PC-3 (cell line): ENCODE data around the gene E2F3. TPM values are rescaled to one million over a fixed set of nuclear protein-coding genes. Genes with fewer than 3 reads are reported as not detected.

Experiments
- ATAC-seq: fragments of 200-7000 bp; cut with Tn5 transposase; 2 replicates; pipeline ENCODE4 v1.9.1; 2020; ENCODE audit warnings: mild to moderate bottlenecking, moderate library complexity
- BruUV-seq: library from RNA; stranded (reverse); fragments of 400-500 nt; replicated peaks from 2 replicates; lab custom pipeline; 2021; lab: Mats Ljungman, UMichigan
- CTCF ChIA-PET: fragments of 300-600 bp; sonication (Branson Sonifier 250); formaldehyde crosslinking; loops from one replicate; lab custom pipeline; 2022; ENCODE audit warnings: antibody characterized with exemption; lab: Charles Lee
- POLR2A ChIA-PET: fragments of 300-600 bp; sonication (Branson Sonifier 250); formaldehyde crosslinking; loops from one replicate; lab custom pipeline; 2022; ENCODE audit warnings: antibody characterized with exemption; ENCODE audit not compliant: unreplicated experiment; lab: Charles Lee
- DNase-seq: peaks from one replicate; pipeline ENCODE4 v3.0.0-alpha.2; 2015
- H2AFZ ChIP-seq: fragments of 300-600 bp; sonication (generic); 2 replicates; pipeline ENCODE4 v1.6.0; 2016; ENCODE audit warnings: antibody characterized with exemption, low read length
- H3F3A ChIP-seq: fragments of 300-600 bp; sonication (generic); one replicate; pipeline ENCODE4 v1.6.0; 2017; ENCODE audit warnings: antibody characterized with exemption, low read length, control low read depth, mild to moderate bottlenecking; ENCODE audit not compliant: unreplicated experiment
- H3K27ac ChIP-seq: fragments of 300-600 bp; sonication (generic); 2 replicates; pipeline ENCODE4 v1.5.1; 2016; ENCODE audit warnings: mild to moderate bottlenecking, low read length
- H3K27me3 ChIP-seq: fragments of 300-600 bp; sonication (generic); 2 replicates; pipeline ENCODE4 v1.6.1; 2016; ENCODE audit warnings: low read length, mixed read lengths
- H3K36me3 ChIP-seq: fragments of 300-600 bp; sonication (generic); 2 replicates; pipeline ENCODE4 v1.6.1; 2016; ENCODE audit warnings: low read depth, mixed run types, low read length, mixed read lengths
- H3K4me1 ChIP-seq: fragments of 300-600 bp; sonication (generic); 2 replicates; pipeline ENCODE4 v1.5.1; 2016; ENCODE audit warnings: low read length; ENCODE audit not compliant: insufficient read depth
- H3K4me2 ChIP-seq: fragments of 300-600 bp; sonication (generic); 2 replicates; pipeline ENCODE4 v1.6.0; 2016; ENCODE audit warnings: low read length
- H3K4me3 ChIP-seq: fragments of 300-600 bp; sonication (generic); 2 replicates; pipeline ENCODE4 v1.5.1; 2016; ENCODE audit warnings: mild to moderate bottlenecking, low read length, mixed read lengths
- H3K79me2 ChIP-seq: fragments of 300-600 bp; sonication (generic); 2 replicates; pipeline ENCODE4 v1.6.1; 2017; ENCODE audit warnings: low read length, mixed read lengths
- H3K9ac ChIP-seq: fragments of 300-600 bp; sonication (generic); 2 replicates; pipeline ENCODE4 v1.6.0; 2016; ENCODE audit warnings: mild to moderate bottlenecking, low read length
- H3K9me2 ChIP-seq: fragments of 300-600 bp; sonication (generic); replicated peaks from 2 replicates; pipeline ENCODE4 v1.6.1; 2016; ENCODE audit warnings: mixed run types, low read length, mixed read lengths
- H3K9me3 ChIP-seq: fragments of 300-600 bp; sonication (generic); 2 replicates; pipeline ENCODE4 v1.6.1; 2016; ENCODE audit warnings: low read length, mixed read lengths
- H4K20me1 ChIP-seq: fragments of 300-600 bp; sonication (generic); 2 replicates; pipeline ENCODE4 v1.6.1; 2016; ENCODE audit warnings: low read length, mixed read lengths
- CTCF ChIP-seq: fragments of 300-600 bp; sonication (generic); conservative IDR thresholded peaks from 2 replicates; pipeline ENCODE4 v1.5.1; 2017; ENCODE audit warnings: antibody characterized with exemption, low read depth, mild to moderate bottlenecking, low read length
- EZH2 ChIP-seq: fragments of 300-600 bp; sonication (generic); IDR thresholded peaks from one replicate; pipeline ENCODE4 v1.6.1; 2017; ENCODE audit warnings: antibody characterized with exemption, mild to moderate bottlenecking, low read length; ENCODE audit not compliant: unreplicated experiment
- EZH2phosphoT487 ChIP-seq: fragments of 300-600 bp; sonication (generic); IDR thresholded peaks from 2 replicates; pipeline ENCODE4 v1.6.1; 2018; ENCODE audit warnings: mild to moderate bottlenecking, antibody characterized with exemption, low read length, borderline replicate concordance
- intact Hi-C: fragments of 100-400 bp; cut with micrococcal nuclease; formaldehyde crosslinking; loops from 2 replicates; pipeline ENCODE4 v1.9.0; 2023
- total RNA-seq: library from RNA; depleted of rRNA; stranded (reverse); fragments of >200 nt; gene quantifications from 2 replicates; pipeline ENCODE4 v1.2.3, GENCODE V29; 2014

E2F3 gene
- total RNA-seq, 1 experiment from 2014 or later: 8.8 TPM

GRCh38 chr6:20481281-20481680, 79.6 kb downstream of the E2F3 start:
- no TSS peak for BruUV-seq
- no peak for TF ChIP-seq EZH2phosphoT487
- TF ChIP-seq EZH2: no peak
- TF ChIP-seq CTCF: no peak
- Histone ChIP-seq H3K9ac (no peak overlapping the region), H3K4me1 (no peaks in the 10 kb centered on the region), H3K79me2 (peaks cover 4% of the 10 kb centered on the region; the same call in 1 of the 2 replicates), H3K27me3 (no peaks in the 10 kb centered on the region), H3K27ac (no peak overlapping the region), H3F3A (no peaks in the 10 kb centered on the region), H3K36me3 (peaks cover 30% of the 10 kb centered on the region), H2AFZ (no peak overlapping the region), H3K4me2 (no peak overlapping the region), H3K4me3 (no peak overlapping the region), H4K20me1 (0 out of 2 replicates have a peak, but pooled peaks cover 3% of the 10 kb centered on the region), H3K9me2 (no peaks in the 10 kb centered on the region), H3K9me3 (no peaks in the 10 kb centered on the region)
- ChIA-PET CTCF (no interaction called here), POLR2A (no interaction called here)
- intact Hi-C loops: no loop called here
- ATAC-seq (no peak), DNase-seq (no peak)

GRCh38 chr6:20483887-20484497, 82.3 kb downstream of the E2F3 start:
- H3K36me3 ChIP-seq: peaks cover 54% of the 10 kb centered on the region
- no TSS peak for BruUV-seq

More at GRCh38 chr6:20483887-20484497, 82.3 kb downstream of the E2F3 start:
- H2AFZ ChIP-seq: no peak overlapping the region
- no peak overlapping the region for H3K4me3 ChIP-seq
- no peaks in the 10 kb centered on the region for H3K9me3 ChIP-seq
- no peak for DNase-seq
- intact Hi-C loops: no loop called here
- ChIA-PET POLR2A (no interaction called here), CTCF (interaction anchor here (0.7 kb wide), 1 partner anchor 27 kb away, joined by 4 read pairs; no protein-coding TSS in a partner anchor)
- peaks cover 7% of the 10 kb centered on the region; the same call in 1 of the 2 replicates for H3K4me1 ChIP-seq
- TF ChIP-seq EZH2 (no peak), CTCF (no peak), EZH2phosphoT487 (no peak)
- no peak overlapping the region for H3K9ac ChIP-seq
- H3K4me2 ChIP-seq: no peak overlapping the region
- H3F3A ChIP-seq: no peaks in the 10 kb centered on the region
- no peaks in the 10 kb centered on the region for H3K9me2 ChIP-seq
- H3K79me2 ChIP-seq: no peaks in the 10 kb centered on the region
- H4K20me1 ChIP-seq: no peaks in the 10 kb centered on the region
- no peak for ATAC-seq
- no peaks in the 10 kb centered on the region for H3K27me3 ChIP-seq
- H3K27ac ChIP-seq: no peak overlapping the region
